HepG2 (cell line): Measurements from ENCODE around the gene RPL37A. TPM values are rescaled to one million over a fixed set of nuclear protein-coding genes. Genes with fewer than 3 reads are reported as not detected.
A peak's percentile ranks its signal among the peaks of the same experiment; 100 is the strongest.

Experiments used
- ATAC-seq: fragments of 200-7000 bp; cut with Tn5 transposase; 3 replicates; pipeline ENCODE4 v1.9.1; 2020; ENCODE audit warnings: mild to moderate bottlenecking, moderate library complexity
- BruUV-seq: library from RNA; stranded (reverse); fragments of 400-500 nt; replicated peaks from 2 replicates; lab custom pipeline; 2021; lab: Mats Ljungman, UMichigan
- CTCF ChIA-PET: fragments of 300-600 bp; formaldehyde crosslinking; extraction: SDS; loops from one replicate; lab custom pipeline; 2021; ENCODE audit warnings: low total read pairs, inconsistent platforms, low intra/inter-chr PET ratio; lab: Yijun Ruan, JAX
- POLR2A ChIA-PET: fragments of 350-600 bp; sonication (Branson Sonifier 250); formaldehyde crosslinking; loops from one replicate; lab custom pipeline; 2020; ENCODE audit warnings: antibody characterized with exemption, inconsistent platforms; lab: Yijun Ruan, JAX
- DNase-seq: peaks from one replicate; pipeline ENCODE4 v3.0.0-alpha.2; 2015; ENCODE audit warnings: low spot score
- FAIRE-seq: peaks from 3 replicates; lab custom pipeline; 2011; peaks lifted over from hg19 to GRCh38; lab: Jason Lieb, UNC
- H2AFZ ChIP-seq: one replicate; pipeline ENCODE4 v1.6.1; 2011; ENCODE audit warnings: low read length, inconsistent platforms
- H3K27ac ChIP-seq: fragments of 300-600 bp; 3 replicates; pipeline ENCODE4 v1.8.0; 2011; ENCODE audit warnings: mixed run types, mild to moderate bottlenecking, mixed read lengths, low read length, inconsistent platforms; ENCODE audit not compliant: insufficient read depth; ENCODE audit errors: extremely low read length
- H3K27me3 ChIP-seq, 2 experiments: fragments of 200-600 bp in 1 of 2; 2 replicates in 1 of 2; 3 replicates in 1 of 2; pipeline versions ENCODE4 v1.6.0 to v1.8.0; 2011; ENCODE audit warnings: low read length in 2 of 2, mild to moderate bottlenecking in 2 of 2, moderate library complexity in 2 of 2, inconsistent platforms in 1 of 2; ENCODE audit not compliant: insufficient read depth in 2 of 2, control insufficient read depth in 1 of 2
- H3K36me3 ChIP-seq, 2 experiments: fragments of 200-600 bp in 1 of 2; replicated peaks in 1 of 2; 2 replicates in 1 of 2; 3 replicates in 1 of 2; pipeline versions ENCODE4 v1.5.1 to v1.8.0; 2011; ENCODE audit warnings: low read length in 2 of 2, inconsistent platforms in 1 of 2; ENCODE audit not compliant: insufficient read depth in 2 of 2, control insufficient read depth in 1 of 2
- H3K4me1 ChIP-seq: 2 replicates; pipeline ENCODE4 v1.5.1; 2012; ENCODE audit warnings: low read length, inconsistent platforms; ENCODE audit not compliant: insufficient read depth
- H3K4me2 ChIP-seq: 2 replicates; pipeline ENCODE4 v1.6.0; 2011; ENCODE audit warnings: low read depth, low read length, inconsistent platforms
- H3K4me3 ChIP-seq, 3 experiments: fragments of 200-600 bp in 1 of 3; sonication (generic), shearing (Covaris generic) in 1 of 3; replicated peaks in 1 of 3; 2 replicates each; pipeline ENCODE4 v1.5.1; 2011 to 2016; ENCODE audit warnings: low read length in 3 of 3, inconsistent platforms in 2 of 3, low read depth in 2 of 3, mild to moderate bottlenecking in 2 of 3, control low read depth in 1 of 3, mixed read lengths in 1 of 3; ENCODE audit not compliant: insufficient read depth in 1 of 3
- H3K79me2 ChIP-seq: one replicate; pipeline ENCODE4 v1.6.1; 2011; ENCODE audit warnings: low read length, inconsistent platforms; ENCODE audit not compliant: insufficient read depth
- H3K9ac ChIP-seq: 2 replicates; pipeline ENCODE4 v1.6.0; 2011; ENCODE audit warnings: mild to moderate bottlenecking, low read depth, low read length, inconsistent platforms; ENCODE audit not compliant: insufficient read depth
- H3K9me3 ChIP-seq: 2 replicates; pipeline ENCODE4 v1.5.1; 2012; ENCODE audit warnings: mild to moderate bottlenecking, low read length
- H4K20me1 ChIP-seq: 2 replicates; pipeline ENCODE4 v1.6.0; 2011; ENCODE audit warnings: inconsistent platforms, mild to moderate bottlenecking, low read length, moderate library complexity; ENCODE audit not compliant: insufficient read depth
- DZIP1 ChIP-seq: sonication (generic); formaldehyde crosslinking; IDR thresholded peaks from 2 replicates; pipeline ENCODE4 v1.5.0; 2020; ENCODE audit warnings: mild to moderate bottlenecking, missing genetic modification reagents
- GPBP1L1 ChIP-seq: sonication (generic); formaldehyde crosslinking; IDR thresholded peaks from 2 replicates; pipeline ENCODE4 v1.5.0; 2020; ENCODE audit warnings: mild to moderate bottlenecking, missing genetic modification reagents
- KAT2B ChIP-seq: fragments of 150-350 bp; IDR thresholded peaks from 2 replicates; pipeline ENCODE4 v1.6.1; 2014; ENCODE audit warnings: low read depth, low read length, borderline replicate concordance
- REPIN1 ChIP-seq: sonication (generic); formaldehyde crosslinking; IDR thresholded peaks from 2 replicates; pipeline ENCODE4 v1.8.0; 2022; ENCODE audit warnings: missing genetic modification reagents, low read depth, mild to moderate bottlenecking, borderline replicate concordance
- SALL2 ChIP-seq: sonication (generic); formaldehyde crosslinking; IDR thresholded peaks from 2 replicates; pipeline ENCODE4 v1.8.1; 2023; ENCODE audit warnings: mild to moderate bottlenecking, missing genetic modification reagents, inconsistent platforms
- SNAI1 ChIP-seq: sonication (generic); formaldehyde crosslinking; IDR thresholded peaks from 2 replicates; pipeline ENCODE4 v1.5.0; 2020; ENCODE audit warnings: mild to moderate bottlenecking, missing genetic modification reagents, borderline replicate concordance
- SNAPC5 ChIP-seq: sonication (generic); formaldehyde crosslinking; IDR thresholded peaks from 2 replicates; pipeline ENCODE4 v1.8.1; 2023; ENCODE audit warnings: mild to moderate bottlenecking, missing genetic modification reagents, borderline replicate concordance
- TCF12 ChIP-seq, 2 experiments: fragments of 450-650 bp in 1 of 2; sonication (generic) in 1 of 2; formaldehyde crosslinking in 1 of 2; IDR thresholded peaks; 2 replicates each; pipeline versions ENCODE4 v1.6.1 to v1.8.0; 2017 to 2022; ENCODE audit warnings: antibody characterized with exemption in 1 of 2, mild to moderate bottlenecking in 1 of 2, missing genetic modification reagents in 1 of 2, moderate library complexity in 1 of 2
- TFE3 ChIP-seq: IDR thresholded peaks from 2 replicates; pipeline ENCODE4 v1.6.1; 2016
- ZKSCAN1 ChIP-seq: fragments of 150-350 bp; IDR thresholded peaks from 2 replicates; pipeline ENCODE4 v1.6.1; 2014; ENCODE audit warnings: low read length
- ZNF121 ChIP-seq: sonication (generic); formaldehyde crosslinking; IDR thresholded peaks from 2 replicates; pipeline ENCODE4 v1.5.0; 2020; ENCODE audit warnings: mild to moderate bottlenecking, missing genetic modification reagents
- ZNF180 ChIP-seq: sonication (generic); formaldehyde crosslinking; IDR thresholded peaks from 2 replicates; pipeline ENCODE4 v1.4.0; 2020; ENCODE audit warnings: low read depth, missing genetic modification reagents, borderline replicate concordance
- ZNF446 ChIP-seq: sonication (generic); formaldehyde crosslinking; IDR thresholded peaks from 2 replicates; pipeline ENCODE4 v1.5.0; 2020; ENCODE audit warnings: mild to moderate bottlenecking, missing genetic modification reagents
- ZNF550 ChIP-seq: sonication (generic); formaldehyde crosslinking; IDR thresholded peaks from 2 replicates; pipeline ENCODE4 v1.4.0; 2020; ENCODE audit warnings: mild to moderate bottlenecking, missing genetic modification reagents, borderline replicate concordance
- WGBS: methylation state at CpG from one replicate; pipeline ENCODE4 v1.1.6; 2017; ENCODE audit warnings: low lambda C conversion rate; 5-methylcytosine and 5-hydroxymethylcytosine counted together
- in situ Hi-C: cut with HindIII; loops from 2 replicates; pipeline ENCODE4 v1.10.0; 2017; ENCODE audit warnings: low pct_unique_long_range_greater_than_20kb; ENCODE audit not compliant: extremely low pct_ligation_motif_present
- intact Hi-C: fragments of 100-400 bp; cut with micrococcal nuclease; formaldehyde crosslinking; loops from one replicate; pipeline ENCODE4 v1.10.0; 2022; ENCODE audit not compliant: unreplicated experiment
- polyA plus RNA-seq, 8 experiments: library from polyadenylated mRNA; depleted of rRNA in 3 of 8; stranded (reverse) in 7 of 8; unstranded in 1 of 8; fragments of >200 nt; fragmentation: Illumina TruSeq in 4 of 8; extraction: Trizol in 4 of 8; gene quantifications; 2 replicates each; pipeline versions ENCODE4 v1.2.1 to v1.2.3, GENCODE V29; 2011 to 2016; ENCODE audit warnings: low read depth in 4 of 8, missing spikeins in 1 of 8, mixed read lengths in 1 of 8; ENCODE audit not compliant: insufficient read depth in 1 of 8
- total RNA-seq, 5 experiments: library from RNA; depleted of rRNA; stranded (reverse); fragments of >200 nt; fragmentation: Illumina TruSeq; extraction: Trizol; gene quantifications; 2 replicates each; pipeline ENCODE4 v1.2.3, GENCODE V29; 2016; ENCODE audit warnings: low read depth in 1 of 5

Gene RPL37A
- total and polyA plus RNA-seq, 2 of the 13 experiments (the other 11 are each of a cell fraction or from before 2014, with no cell fraction given), result 6,902 to 7,910 TPM

GRCh38 chr2:216497382-216498069, 1.1 kb upstream of the RPL37A start (continued):
- no peak for TF ChIP-seq GPBP1L1 (CRISPR knock-in tag)
- no peak for TF ChIP-seq ZKSCAN1
- TF ChIP-seq ZNF180 (CRISPR knock-in tag), result no peak
- no peak for TF ChIP-seq TFE3 (CRISPR knock-in tag)
- peak; percentile 71 for TF ChIP-seq ZNF121 (CRISPR knock-in tag)
- TF ChIP-seq ZNF446 (CRISPR knock-in tag), result no peak
- 0 out of 2 replicates have a peak, but pooled peaks have one; percentile 9 for TF ChIP-seq SNAPC5 (CRISPR knock-in tag)
- no peak for TF ChIP-seq KAT2B
- TF ChIP-seq, all 625 proteins: peak for 5

- POLR2A ChIA-PET, result interaction anchor here (0.6 to 1.9 kb wide), 43 partner anchors 9 to 1772 kb away, joined by 3 to 21 read pairs (median 6); partner anchors contain the start of genes AAMP, PNKD and SMARCAL1
- DNase-seq (no peak), ATAC-seq (peak; percentile 26), FAIRE-seq (no peak)
- in situ Hi-C loops (no loop called here), intact Hi-C loops (loop anchor here (1.0 kb wide), 1 partner anchor 86 kb away; the partner anchor contains the start of gene SMARCAL1)
- Histone ChIP-seq H3K79me2 (peaks cover 47% of the 10 kb centered on the region), H3K27ac (peak overlapping the region; percentile 89), H3K9ac (peak overlapping the region; percentile 100), H2AFZ (peak overlapping the region; percentile 89), H3K9me3 (no peaks in the 10 kb centered on the region), H3K4me1 (peaks cover 49% of the 10 kb centered on the region), H4K20me1 (peaks cover 43% of the 10 kb centered on the region), H3K4me3 (peak overlapping the region; percentile 86 to 95 (median 92)), H3K27me3 (peaks cover 0 to 5% of the 10 kb centered on the region in 2 experiments; a peak in 1 of 5 replicates), H3K36me3 (peaks cover 6 to 41% of the 10 kb centered on the region in 2 experiments), H3K4me2 (peak overlapping the region; percentile 80)
- 18% methylated on average over 6 of the region's 6 CpGs for WGBS
- TSS peak; percentile 90 for BruUV-seq
- CTCF ChIA-PET, result no interaction called here
- TF ChIP-seq TCF12 (IDR thresholded peaks at IDR 0.05), result no peak
- TF ChIP-seq TCF12 (CRISPR knock-in tag; IDR thresholded peaks at IDR 0.05), result peak; percentile 44; the same call in 1 of the 2 replicates
- TF ChIP-seq SALL2 (CRISPR knock-in tag), result 0 out of 2 replicates have a peak, but pooled peaks have one; percentile 1
- TF ChIP-seq REPIN1 (CRISPR knock-in tag), result no peak
- peak; percentile 67; the same call in 1 of the 2 replicates for TF ChIP-seq ZNF550 (CRISPR knock-in tag)
- peak; percentile 45; the same call in 1 of the 2 replicates for TF ChIP-seq SNAI1 (CRISPR knock-in tag)
- 0 out of 2 replicates have a peak, but pooled peaks have one; percentile 3 for TF ChIP-seq DZIP1 (CRISPR knock-in tag)
Measured at GRCh38 chr2:216498070-216498378, 620 bp upstream of the RPL37A start.
